Left lung (tissue), 10 donors: ENCODE measurements around the gene MGAT3. TPM values are rescaled to one million over a fixed set of nuclear protein-coding genes. Genes with fewer than 3 reads are reported as not detected.

Experiments used
- ATAC-seq: fragments of 200-7000 bp; cut with Tn5 transposase; one replicate; pipeline ENCODE4 v1.9.1; 2020; ENCODE audit warnings: moderate library complexity
- DNase-seq, 4 donors: peaks; one replicate each; pipeline ENCODE4 v3.0.0-alpha.2; 2013 to 2020
- H3K27ac ChIP-seq, 2 donors: fragments of 200-600 bp; sonication (generic) in 1 of 2; one replicate each; pipeline versions ENCODE4 v1.5.0 to v1.8.0; 2020 to 2021
- H3K27me3 ChIP-seq, 2 donors: fragments of 200-600 bp; sonication (generic) in 1 of 2; one replicate each; pipeline versions ENCODE4 v1.5.0 to v1.8.0; 2020 to 2021
- H3K36me3 ChIP-seq, 2 donors: fragments of 200-600 bp; sonication (generic) in 1 of 2; one replicate each; pipeline versions ENCODE4 v1.5.0 to v1.8.0; 2020 to 2021
- H3K4me1 ChIP-seq, 2 donors: fragments of 200-600 bp; one replicate each; pipeline ENCODE4 v1.8.0; 2021
- H3K4me3 ChIP-seq, 2 donors: fragments of 200-600 bp; sonication (generic) in 1 of 2; one replicate each; pipeline versions ENCODE4 v1.5.0 to v1.8.0; 2020 to 2021; ENCODE audit warnings: mild to moderate bottlenecking in 1 of 2
- H3K9me3 ChIP-seq, 2 donors: fragments of 200-600 bp; sonication (generic) in 1 of 2; one replicate each; pipeline versions ENCODE4 v1.5.0 to v1.8.0; 2020 to 2021
- CTCF ChIP-seq, 2 donors: fragments of 200-600 bp; sonication (generic) in 1 of 2; IDR thresholded peaks; one replicate each; pipeline versions ENCODE4 v1.5.0 to v1.8.0; 2021; ENCODE audit warnings: antibody characterized with exemption in 2 of 2
- intact Hi-C, 2 donors: fragments of 100-400 bp; cut with DNase I; formaldehyde crosslinking; loops; one replicate each; pipeline versions ENCODE4 v1.11.2 to v1.14.2; 2022
- polyA plus RNA-seq, 6 donors: library from polyadenylated mRNA; unstranded; fragments of 120-200 nt; gene quantifications; one replicate each; pipeline ENCODE4 v1.2.1, GENCODE V29; 2013; ENCODE audit not compliant: insufficient read length in 6 of 6
- total RNA-seq, 2 donors: library from RNA; stranded (reverse); fragmentation: NEBNext Ultra II Directional; extraction: Animal tissue kit (Norgen Biotek cat#: 25700); gene quantifications; one replicate each; pipeline ENCODE4 v1.2.1, GENCODE V29; 2021
- donor health status: DM: no; HTN: yes; CAD: no.
- donor health status: DM: no; HTN: no; CAD: no.

MGAT3 gene
- total and polyA plus RNA-seq, 8 donors, result 6.7 to 21.2 (median 13.4) TPM

GRCh38 chr22:39430576-39431150 lies 26.1 kb upstream of the MGAT3 start:
- no peak for TF ChIP-seq CTCF (IDR thresholded peaks at IDR 0.05)
- DNase-seq (peak in 1 of 4 donors; percentile 53), ATAC-seq (no peak)
- intact Hi-C loops, result no loop called here
- no peak overlapping the region for H3K4me3 ChIP-seq
- no peaks in the 10 kb centered on the region for H3K9me3 ChIP-seq
- H3K36me3 ChIP-seq, result peaks cover 0 to 79% of the 10 kb centered on the region in 2 donors
- H3K4me1 ChIP-seq, result peaks cover 0 to 13% of the 10 kb centered on the region in 2 donors
- H3K27me3 ChIP-seq, result no peaks in the 10 kb centered on the region
- H3K27ac ChIP-seq, result peak overlapping the region; percentile 65 to 78

GRCh38 chr22:39431216-39431801 lies 25.5 kb upstream of the MGAT3 start:
- DNase-seq (peak in 1 of 4 donors; percentile 50), ATAC-seq (no peak)
- no peak for TF ChIP-seq CTCF (IDR thresholded peaks at IDR 0.05)
- Histone ChIP-seq H3K27me3 (no peaks in the 10 kb centered on the region), H3K36me3 (peaks cover 0 to 73% of the 10 kb centered on the region in 2 donors), H3K9me3 (no peaks in the 10 kb centered on the region), H3K4me1 (peaks cover 0 to 13% of the 10 kb centered on the region in 2 donors), H3K4me3 (no peak overlapping the region), H3K27ac (peak overlapping the region; percentile 65 to 78)
- intact Hi-C loops, result no loop called here

GRCh38 chr22:39431821-39432251 lies 25.0 kb upstream of the MGAT3 start:
- Histone ChIP-seq H3K27me3 (no peaks in the 10 kb centered on the region), H3K9me3 (no peaks in the 10 kb centered on the region), H3K4me1 (peaks cover 0 to 14% of the 10 kb centered on the region in 2 donors), H3K36me3 (peaks cover 0 to 67% of the 10 kb centered on the region in 2 donors), H3K4me3 (no peak overlapping the region), H3K27ac (peak overlapping the region; percentile 65 to 78)
- ATAC-seq (peak; percentile 13), DNase-seq (peak in 1 of 4 donors; percentile 47)
- intact Hi-C loops, result no loop called here
- no peak for TF ChIP-seq CTCF (IDR thresholded peaks at IDR 0.05)

- peaks cover 0 to 62% of the 10 kb centered on the region in 2 donors for H3K36me3 ChIP-seq
- intact Hi-C loops, result no loop called here
These were observed 24.4 kb upstream of the MGAT3 start for GRCh38 chr22:39432361-39432811.

More at GRCh38 chr22:39432361-39432811, 24.4 kb upstream of the MGAT3 start:
- H3K4me1 ChIP-seq, result peaks cover under 1 to 19% of the 10 kb centered on the region in 2 donors
- H3K4me3 ChIP-seq, result no peak overlapping the region
- no peaks in the 10 kb centered on the region for H3K9me3 ChIP-seq
- ATAC-seq, result no peak
- no peaks in the 10 kb centered on the region for H3K27me3 ChIP-seq
- no peak for TF ChIP-seq CTCF (IDR thresholded peaks at IDR 0.05)
- peak overlapping the region; percentile 65 to 78 for H3K27ac ChIP-seq
- DNase-seq, result peak in 1 of 4 donors; percentile 66
